HG03354 (cell line): ENCODE data around the gene ASH1L.

Experiments
- ATAC-seq: cut with Tn5 transposase; IDR thresholded peaks from one replicate; pipeline ENCODE4 v1.9.1; 2021; ENCODE audit warnings: mild to moderate bottlenecking; ENCODE audit not compliant: unreplicated experiment, poor library complexity, severe bottlenecking

Gene ASH1L

DNA sequence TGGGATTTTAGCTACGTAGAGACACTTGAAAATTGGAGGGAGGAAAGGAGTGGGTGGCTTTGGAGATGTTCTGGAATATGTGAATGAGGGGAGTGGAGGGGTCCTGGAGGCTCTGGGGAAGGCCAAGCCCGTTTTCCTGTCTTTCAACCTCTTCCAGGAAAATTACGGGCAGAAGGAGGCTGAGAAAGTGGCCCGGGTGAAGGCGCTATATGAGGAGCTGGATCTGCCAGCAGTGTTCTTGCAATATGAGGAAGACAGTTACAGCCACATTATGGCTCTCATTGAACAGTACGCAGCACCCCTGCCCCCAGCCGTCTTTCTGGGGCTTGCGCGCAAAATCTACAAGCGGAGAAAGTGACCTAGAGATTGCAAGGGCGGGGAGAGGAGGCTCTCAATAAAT lies 242.4 kb downstream of the ASH1L start:
- ATAC-seq, result no peak

DNA sequence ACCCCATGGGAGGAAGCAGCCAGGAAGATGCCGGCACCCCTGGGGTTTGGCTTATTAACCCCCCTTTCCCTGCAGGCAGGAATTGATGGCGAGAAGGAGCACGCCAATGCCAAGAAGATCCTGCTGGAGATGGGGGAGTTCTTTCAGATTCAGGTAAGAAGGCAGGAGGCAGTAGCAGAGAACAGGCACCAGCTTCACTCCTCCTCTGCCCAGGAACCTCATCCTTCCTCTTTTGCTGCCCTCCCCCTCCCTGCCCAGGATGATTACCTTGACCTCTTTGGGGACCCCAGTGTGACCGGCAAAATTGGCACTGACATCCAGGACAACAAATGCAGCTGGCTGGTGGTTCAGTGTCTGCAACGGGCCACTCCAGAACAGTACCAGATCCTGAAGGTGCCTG lies 243.1 kb downstream of the ASH1L start:
- no peak for ATAC-seq

DNA sequence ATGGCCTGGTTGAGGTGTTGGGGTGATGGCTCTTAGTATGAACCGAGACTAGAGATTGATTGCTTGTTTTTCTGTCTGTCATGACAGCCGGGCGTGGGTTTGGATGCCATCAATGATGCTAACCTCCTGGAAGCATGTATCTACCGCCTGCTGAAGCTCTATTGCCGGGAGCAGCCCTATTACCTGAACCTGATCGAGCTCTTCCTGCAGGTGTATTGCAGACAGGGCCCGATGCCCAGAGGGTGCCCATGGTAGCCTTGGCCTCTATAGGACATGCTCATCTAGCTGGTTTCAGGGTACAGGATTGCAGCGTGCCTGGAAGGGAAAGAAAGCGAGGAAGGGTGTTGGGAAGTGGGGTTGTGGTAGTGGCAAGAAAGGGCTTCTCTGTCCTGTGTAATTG lies 244.5 kb downstream of the ASH1L start:
- ATAC-seq, result no peak

DNA sequence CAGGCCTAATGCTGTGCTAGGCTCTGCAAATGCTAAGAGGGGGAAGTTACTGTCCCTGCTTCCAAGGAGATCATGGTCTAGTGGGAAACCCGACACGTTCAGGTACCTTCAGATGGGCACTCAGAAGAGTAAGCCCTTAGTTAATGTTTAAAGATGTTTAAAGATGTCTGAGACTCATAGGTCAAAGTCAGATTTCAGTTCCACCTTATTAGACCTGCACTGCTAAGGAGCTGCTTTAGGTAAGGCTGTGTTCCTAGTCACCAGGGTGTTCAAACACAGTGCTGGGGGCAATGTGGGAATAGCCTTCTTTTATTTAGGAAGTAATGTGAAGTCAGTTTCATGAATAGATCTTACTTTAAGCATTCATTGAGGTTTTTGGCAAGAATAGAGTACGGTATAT lies 245.7 kb downstream of the ASH1L start:
- no peak for ATAC-seq

DNA sequence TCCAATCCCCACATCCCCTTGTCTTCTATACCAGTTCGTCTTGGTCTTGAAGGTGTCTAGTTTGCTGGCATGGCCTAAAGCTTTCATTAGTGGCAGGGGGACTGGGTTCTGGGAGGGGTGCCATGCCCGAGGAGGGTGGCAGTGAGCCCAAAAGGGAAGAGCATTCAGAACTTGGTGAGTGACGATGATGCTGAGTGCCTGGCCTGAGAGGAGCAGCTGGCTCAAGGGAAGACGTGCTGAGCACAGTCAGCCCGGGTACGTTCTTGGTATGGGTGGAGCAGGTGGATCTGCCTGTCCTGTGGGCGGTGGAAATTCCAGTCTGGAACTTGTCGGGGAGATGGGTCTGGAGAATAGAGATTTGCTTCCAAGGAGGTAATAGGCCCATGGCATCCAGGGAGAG lies 249.3 kb downstream of the ASH1L start:
- no peak for ATAC-seq

DNA sequence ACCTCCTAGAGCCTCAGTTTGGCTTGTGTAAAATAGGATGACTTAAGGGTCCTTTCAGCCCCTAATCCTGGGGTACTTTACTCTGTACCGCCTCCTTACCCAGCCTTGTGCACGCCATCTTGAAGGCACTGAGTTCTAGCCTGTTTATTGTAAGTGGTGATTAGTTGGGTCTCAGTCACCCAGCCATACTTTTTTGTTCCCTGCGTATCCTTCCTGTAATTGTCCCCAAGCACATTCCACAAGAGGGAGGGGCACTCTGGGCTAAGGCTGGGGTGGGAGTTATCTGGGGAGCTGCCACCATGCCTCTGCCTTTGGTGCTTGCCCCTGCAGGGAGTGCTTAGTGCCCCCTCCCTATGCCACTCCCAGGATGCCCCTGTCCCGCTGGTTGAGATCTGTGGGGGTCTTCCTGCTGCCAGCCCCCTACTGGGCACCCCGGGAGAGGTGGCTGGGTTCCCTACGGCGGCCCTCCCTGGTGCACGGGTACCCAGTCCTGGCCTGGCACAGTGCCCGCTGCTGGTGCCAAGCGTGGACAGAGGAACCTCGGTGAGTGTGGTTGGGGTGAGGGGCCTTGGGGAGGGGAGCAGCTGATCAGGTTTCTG lies 253.1 kb downstream of the ASH1L start:
- no peak for ATAC-seq

DNA sequence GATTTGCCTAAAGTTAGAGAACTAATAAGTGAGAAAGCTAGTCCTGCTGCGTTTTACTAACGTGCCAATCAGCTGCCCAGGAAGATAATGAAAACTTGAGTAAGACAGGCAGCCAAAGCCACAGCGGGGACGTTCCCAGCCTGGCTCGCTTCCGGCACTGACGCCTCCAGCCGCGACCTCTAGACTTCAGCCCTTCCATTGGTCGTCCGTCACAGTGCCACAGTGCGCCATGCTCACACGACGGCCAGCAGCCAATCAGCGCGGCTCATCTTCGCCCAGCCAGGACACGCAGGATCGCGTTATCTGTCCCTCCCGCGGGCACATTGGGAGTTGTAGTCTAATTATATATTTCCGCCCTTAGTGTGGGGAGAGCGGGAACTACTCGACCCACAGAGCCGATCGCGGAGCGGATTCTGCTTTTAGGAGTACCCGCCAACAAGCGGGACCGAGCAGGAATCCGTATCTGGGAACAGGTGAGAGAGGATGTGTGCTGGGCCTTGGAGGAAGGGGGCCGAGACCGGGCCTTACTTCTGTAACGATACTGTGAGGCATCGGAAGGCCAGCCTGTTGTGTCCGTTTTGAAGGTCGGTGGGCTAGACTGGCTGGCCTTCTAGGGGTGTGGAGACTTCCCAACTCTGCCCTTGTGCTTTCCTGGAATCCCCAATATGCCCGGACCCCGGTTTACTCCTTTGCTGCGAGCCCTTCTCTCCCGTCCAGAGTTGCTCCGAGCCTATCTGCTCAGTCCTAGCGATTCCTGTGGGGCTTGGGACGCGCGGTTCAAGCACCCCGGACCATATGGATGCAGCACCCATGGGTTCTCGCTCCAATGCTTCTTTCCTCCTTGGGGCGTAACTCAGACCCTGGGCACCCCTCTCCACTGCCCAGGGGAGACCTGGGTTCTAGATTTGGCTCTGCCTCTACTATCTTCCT lies 253.8 kb downstream of the ASH1L start, which contains the start of gene FDPS:
Gene FDPS, plus strand, starts transcription at position 374 of the 930 bp plus-strand sequence. CDS start 924 bp downstream, outside the sequence.
- peak; percentile 92 for ATAC-seq

DNA sequence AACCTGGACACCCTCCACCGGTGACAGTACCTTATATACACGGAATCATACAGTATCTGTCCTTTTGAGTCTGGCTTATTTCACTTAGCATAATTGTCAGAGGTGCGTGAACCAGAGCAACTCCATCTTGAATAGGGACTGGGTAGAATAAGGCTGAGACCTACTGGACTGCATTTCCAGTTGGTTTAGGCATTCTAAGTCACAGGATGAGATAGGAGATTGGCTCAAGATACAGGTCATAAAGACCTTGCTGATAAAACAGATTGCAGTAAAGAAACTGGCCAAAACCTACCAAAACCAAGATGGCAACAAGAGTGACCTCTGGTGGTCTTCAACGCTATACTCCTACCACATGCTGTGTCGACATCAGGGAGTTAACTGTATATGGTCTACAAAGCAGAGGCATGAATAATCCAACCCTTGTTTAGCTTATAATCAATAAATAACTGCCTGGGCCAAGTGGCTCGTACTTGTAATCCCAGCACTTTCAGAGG lies 255.3 kb downstream of the ASH1L start:
- ATAC-seq, result no peak

DNA sequence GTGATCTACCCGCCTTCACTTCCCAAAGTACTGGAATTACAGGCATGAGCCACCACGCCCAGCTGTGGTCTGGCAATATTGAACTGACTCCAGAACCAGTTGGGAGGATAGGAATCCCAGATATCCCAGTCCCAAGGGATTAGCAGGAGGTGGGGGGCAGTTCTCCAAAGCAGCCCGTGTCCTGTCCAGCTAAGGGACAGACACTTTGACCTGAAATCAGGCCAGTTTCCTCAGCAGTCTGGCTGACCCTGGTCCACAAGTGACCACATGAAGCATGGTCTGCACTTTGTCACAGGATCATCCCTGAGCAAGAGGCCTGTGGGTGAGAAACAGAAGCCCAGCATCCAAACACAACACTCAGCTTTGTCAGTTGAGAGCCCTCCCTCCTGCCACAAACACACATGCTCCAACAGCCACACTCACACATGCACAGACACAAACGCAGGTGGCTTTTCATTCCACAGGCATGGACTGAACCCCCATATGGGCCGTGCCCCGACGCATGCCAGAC lies 256.7 kb downstream of the ASH1L start:
- no peak for ATAC-seq

DNA sequence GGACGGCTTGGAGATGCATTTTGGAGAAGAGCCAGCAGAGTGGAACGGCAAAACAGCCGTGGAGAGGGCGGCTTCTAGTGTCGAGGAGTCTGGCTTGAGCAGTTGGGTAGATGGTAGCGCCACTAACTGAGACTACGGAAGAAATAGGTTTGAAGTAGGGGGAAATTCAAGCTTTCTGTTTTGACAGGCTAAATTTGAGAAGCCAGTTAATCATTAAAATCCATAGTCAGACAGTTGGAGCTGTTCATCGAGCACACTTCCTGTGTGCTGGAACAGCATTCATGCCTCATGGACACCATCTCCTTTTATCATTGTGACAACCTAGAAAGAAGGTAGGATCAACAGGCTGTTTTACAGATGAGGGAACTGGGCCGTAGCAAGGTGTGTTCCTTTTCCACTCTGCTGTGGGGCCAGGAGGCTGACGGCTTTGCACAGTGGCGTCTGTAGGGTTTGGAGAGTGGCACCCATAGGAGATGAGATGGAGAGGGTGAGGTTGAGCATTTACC lies 258.0 kb downstream of the ASH1L start:
- ATAC-seq, result no peak

DNA sequence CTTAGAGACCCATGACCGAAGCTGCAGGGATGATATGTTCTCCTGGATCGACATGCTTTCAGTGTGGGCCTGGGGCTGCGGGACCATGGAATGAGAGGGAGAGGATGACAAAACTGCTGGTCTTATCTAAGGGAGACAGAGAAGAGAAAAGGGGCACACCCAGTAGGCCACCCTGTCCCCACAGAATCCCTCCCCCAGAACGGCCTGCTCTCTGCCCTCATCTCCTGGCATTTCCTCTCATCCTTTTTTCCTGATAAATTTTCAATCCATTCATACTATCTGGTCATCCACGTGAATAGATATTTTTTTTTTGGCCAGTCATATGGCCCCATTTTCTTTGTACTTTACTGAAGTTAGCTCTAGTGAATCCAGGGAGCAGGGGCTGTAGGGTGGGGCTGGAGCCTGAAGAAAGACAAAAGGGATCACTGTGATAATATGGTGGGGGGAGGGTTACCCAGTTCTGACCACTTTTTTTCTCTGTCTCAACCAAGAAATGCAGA lies 261.2 kb downstream of the ASH1L start, which contains the start of gene PKLR:
Gene PKLR, minus strand, starts transcription at position 97 of the 500 bp plus-strand sequence. Its CDS starts 43 bp downstream, at position 54.
- ATAC-seq, result no peak

DNA sequence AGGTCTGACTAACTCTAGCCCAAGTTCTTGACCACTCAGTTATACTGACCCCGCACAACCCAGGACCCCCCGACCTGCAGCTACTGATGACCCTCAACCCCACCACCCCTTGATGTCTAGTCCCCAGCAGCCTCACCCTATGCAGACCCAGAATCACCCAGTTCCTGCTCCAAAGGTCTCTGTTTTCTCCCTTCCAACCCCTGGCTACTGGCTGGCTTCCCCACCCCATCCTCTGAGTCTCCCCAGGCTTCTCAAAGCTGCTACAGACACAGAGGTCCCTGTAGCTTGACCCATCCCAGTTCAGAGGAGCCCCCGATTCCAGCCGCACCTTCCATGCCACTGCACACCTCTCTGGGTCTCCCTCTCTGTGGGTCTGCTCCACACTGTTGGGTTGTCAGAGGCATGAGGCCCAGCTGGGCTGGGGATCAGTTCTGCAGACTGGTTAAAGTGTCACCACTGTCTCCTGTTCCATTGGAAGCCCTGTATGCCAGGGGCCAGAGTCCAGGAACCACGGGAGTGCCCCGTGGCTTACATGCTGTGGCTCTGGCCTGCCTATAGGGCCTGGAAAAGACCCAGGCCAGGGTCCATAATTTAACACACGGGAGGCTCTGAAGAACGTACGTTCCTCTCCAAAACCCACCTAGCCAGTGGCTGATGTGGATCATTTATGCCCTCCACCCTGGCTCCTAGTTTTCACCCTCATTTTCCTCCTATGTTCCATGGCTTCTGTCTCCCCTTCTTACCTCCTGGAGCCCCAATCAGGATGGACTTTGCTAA lies 261.9 kb downstream of the ASH1L start:
- ATAC-seq, result no peak

DNA sequence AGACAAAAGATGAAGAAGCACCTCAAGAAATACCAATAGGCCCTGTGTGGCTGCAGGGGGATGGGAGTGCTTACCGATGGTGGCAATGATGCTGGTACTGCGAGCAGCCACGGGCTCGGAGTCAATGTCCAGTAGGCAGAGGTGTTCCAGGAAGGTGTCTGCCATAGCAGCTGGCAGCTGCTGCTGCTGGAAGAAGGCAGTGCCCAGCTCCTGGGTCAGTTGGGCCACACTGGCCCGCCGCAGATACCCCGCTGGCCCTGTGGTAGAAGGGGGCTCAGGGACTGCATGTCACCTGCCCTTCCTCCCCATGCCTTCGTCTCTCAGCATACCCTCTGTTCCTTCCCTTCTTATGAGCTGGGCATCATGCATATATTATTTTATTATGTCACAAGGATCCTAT lies 262.6 kb downstream of the ASH1L start:
- no peak for ATAC-seq

DNA sequence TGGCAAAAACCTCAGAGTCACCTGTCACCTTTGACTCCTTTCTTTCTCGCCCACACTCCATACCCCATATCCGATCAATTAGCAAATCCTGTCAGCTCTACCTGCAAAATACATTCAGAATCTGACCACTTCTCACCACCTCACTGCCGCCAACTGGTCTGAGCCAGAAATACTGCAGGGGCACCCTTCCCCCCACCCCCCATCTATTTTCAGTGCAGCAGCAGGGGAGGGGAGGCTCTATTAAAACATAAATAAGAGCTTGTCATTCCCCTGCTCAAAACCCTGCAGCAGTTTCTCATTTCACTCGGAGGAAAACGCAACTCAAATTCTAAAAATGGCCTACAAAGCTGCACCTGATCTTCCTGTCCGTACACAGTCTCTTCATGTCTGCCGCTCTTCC lies 265.2 kb downstream of the ASH1L start:
- ATAC-seq, result no peak

DNA sequence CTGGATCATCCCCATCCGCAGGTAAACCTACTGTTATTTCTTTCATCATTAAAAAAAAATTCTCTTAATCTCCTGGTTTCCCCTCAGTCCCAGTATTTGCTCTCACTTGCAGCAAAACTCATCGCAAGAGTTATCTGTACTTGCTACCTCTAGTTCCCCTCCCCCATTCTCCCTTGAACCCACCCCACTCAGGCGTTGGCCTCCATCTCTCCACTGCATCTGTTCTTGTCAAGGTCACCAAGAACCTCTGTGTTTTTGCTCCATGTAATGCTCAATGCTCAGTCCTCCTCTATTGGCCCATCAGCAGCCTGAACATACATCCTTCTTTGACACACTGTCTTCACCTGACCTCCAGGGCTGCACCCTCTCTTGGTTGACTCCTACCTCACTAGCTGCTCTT lies 265.9 kb downstream of the ASH1L start:
- ATAC-seq, result no peak

DNA sequence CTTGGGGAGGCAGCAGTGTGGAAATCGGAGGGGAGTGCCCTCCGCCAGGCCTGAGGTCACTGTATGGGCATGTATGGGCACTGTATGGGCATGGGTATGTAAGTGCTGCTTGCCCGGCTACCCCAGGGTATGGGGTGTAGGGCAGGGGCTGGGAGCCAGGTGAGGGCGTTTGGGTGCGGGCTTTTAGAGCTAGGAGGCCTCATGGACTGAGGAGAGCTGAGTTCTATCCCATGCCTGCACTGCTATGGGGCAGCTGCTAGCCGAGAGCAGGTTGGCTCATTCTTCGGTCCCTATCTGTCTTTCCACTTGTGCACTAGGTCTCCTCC lies 266.7 kb downstream of the ASH1L start:
- no peak for ATAC-seq

DNA sequence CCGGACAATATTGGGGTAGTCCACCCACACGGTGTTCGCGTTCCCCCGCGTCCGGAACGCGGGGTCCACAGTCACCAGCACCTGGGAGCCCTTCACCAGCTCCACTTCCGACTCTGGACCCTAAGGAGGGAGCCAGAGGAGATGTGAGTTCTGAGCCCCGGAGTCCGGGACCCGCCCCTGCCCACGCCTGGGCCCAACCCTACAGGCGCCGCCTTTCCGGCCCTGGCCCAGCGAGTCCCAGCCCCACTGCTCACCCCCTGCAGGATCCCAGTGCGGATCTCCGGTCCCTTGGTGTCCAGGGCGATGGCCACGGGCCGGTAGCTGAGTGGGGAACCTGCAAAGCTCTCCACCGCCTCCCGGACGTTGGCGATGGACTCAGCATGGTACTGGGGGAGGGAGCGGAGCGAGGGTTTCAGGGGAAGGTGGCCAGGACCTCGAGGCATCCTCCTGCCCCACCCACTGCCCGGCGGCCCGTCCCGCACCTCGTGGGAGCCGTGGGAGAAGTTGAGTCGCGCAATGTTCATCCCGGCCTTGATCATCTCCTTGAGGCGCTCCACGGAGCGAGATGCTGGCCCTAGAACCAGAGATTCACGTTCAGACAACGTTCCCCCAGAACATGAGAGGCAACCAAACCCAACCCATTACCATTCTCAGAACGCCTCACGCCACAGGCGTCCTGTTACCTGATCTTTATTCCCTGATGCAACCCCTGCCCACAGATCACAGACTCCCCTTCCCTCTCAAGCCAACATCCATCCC lies 267.2 kb downstream of the ASH1L start:
- no peak for ATAC-seq

DNA sequence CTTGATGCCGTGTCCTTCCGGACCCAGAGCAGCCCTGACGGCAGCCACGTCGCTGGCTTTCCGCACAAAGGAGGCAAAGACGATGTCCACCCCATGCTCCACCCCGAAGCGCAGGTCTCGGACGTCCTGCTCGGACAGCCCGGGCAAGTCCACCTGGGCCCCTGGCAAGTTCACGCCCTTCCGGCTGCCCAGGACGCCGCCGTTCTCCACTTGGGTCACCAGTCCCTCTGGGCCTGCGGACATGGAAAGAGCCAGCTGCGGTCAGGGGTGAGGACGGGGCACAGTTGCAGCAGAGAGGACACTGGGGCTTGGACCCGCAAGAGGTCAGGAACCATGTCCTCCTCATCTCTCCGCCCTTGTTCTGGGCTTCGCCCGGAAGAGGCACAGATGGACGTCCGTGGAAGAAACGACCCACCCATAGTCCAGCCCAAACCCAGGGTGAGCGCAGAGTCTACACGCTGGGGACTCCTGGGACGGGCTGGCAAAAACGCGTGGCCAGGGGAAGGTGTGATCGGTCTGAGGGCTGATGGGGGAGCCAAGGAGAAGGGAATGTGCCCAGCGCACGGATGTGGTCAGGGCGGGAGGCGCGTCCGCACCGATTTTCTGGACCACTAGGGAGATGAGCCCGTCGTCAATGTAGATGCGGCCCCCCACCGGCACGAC lies 268.0 kb downstream of the ASH1L start:
- ATAC-seq, result no peak
